GM21526 (cell line): ENCODE data around the gene RAP1GAP.
"Not testable (repeated sequence)": the region's sequence is repeated elsewhere in the genome, so short reads cannot be mapped to it uniquely, and the experiment has no call there.

Experiments
- ATAC-seq: cut with Tn5 transposase; IDR thresholded peaks from one replicate; pipeline ENCODE4 v1.9.1; 2021; ENCODE audit warnings: moderate library complexity; ENCODE audit not compliant: unreplicated experiment, low FRiP score

Gene RAP1GAP

DNA sequence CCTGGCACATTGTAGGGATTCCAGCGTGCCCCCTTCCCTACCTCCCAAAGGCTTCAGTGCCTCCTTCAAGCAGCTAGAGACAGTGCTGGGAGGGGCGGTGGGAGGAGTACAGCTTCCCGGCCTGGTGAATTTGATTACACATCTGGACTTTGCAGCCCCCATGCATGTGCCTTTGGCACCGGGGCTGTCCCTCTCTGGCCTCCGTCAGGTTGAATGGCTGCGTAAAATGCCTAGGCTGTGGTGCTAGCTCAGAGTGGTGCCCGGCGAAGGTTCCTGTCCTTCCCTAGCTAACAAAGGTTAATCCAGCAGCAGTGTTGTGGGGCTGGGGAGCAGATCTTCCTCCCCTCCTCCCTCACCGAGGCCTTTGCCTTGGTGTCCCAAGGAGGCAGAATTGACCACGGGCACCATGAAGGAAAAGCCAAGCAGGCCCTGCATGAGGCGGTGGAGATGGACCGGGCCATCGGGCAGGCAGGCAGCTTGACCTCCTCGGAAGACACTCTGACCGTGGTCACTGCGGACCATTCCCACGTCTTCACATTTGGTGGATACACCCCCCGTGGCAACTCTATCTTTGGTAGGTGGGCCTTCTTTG is 93.7 kb downstream of the RAP1GAP start:
- no peak for ATAC-seq

DNA sequence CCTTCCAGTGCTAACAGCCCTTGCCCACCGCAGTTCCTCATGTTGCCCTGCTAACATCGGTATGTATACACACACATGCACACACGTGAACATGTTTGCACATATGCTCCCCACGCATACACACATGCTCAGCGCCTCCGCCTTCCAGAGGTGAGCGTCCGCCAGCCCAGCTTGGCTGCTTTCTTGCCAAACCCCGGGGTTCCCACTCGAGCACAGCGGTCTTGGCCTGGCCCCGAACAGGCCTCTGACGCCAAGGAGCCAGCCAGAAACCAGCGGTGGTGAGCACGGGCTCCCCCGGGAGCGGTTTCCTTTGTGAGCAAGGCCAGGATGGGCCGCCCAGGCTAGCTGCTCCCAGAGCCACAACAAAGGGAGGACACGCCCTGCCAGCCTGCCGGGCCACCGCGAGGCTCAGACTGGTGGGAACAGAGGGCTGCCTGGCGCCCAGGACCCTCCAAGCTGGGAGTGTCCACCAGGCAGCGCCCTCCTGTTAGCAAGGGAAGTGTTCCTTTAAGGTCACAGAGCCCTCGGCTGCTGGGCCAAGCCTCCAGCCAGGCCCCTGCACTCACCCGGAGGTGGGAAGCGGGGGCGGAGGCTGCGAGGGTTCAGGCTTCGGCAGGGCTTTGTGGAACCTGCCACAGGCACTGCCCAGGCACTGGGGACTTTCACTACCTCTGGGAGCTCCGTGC is 94.5 kb downstream of the RAP1GAP start:
- ATAC-seq, result no peak

DNA sequence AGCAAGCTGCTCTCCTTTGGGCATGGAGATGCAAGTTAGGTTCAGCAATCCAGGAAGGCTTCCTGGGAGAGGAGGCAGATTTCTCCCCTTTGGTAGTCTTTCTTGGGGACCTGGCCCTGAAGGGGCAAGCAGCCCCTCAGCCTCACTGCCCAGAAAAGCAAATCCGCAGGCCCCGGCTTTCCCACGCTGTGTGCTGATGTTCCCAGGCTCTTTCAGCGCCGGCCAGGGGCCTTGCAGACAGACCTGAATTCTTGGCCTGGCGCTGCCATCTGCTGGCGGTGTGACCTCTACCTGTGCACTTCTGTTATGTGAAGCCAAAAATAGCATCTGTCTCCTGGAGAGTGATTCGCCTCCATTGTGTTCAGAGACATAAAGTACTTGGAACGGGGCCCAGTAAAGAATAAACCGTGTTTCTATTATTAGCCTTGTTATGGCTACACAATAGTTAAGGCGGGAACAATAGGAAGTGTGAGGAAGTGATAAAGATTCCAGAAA is 95.1 kb downstream of the RAP1GAP start:
- no peak for ATAC-seq

DNA sequence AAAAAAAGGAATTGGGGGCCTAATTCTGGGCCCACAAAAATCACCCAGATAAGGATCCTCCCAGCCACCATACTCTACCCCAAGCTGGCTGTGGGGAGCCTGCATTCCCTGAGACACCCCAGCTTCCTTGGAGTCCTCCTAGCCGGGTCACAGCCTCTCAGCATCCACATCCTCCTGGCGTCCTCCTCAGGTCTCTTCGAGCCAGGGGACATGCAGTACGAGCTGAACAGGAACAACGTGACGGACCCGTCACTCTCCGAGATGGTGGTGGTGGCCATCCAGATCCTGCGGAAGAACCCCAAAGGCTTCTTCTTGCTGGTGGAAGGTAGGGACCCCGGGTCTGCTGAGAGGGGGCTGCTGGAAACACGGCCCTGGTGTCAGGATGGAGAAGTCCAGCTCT is 95.7 kb downstream of the RAP1GAP start:
- no peak for ATAC-seq

DNA sequence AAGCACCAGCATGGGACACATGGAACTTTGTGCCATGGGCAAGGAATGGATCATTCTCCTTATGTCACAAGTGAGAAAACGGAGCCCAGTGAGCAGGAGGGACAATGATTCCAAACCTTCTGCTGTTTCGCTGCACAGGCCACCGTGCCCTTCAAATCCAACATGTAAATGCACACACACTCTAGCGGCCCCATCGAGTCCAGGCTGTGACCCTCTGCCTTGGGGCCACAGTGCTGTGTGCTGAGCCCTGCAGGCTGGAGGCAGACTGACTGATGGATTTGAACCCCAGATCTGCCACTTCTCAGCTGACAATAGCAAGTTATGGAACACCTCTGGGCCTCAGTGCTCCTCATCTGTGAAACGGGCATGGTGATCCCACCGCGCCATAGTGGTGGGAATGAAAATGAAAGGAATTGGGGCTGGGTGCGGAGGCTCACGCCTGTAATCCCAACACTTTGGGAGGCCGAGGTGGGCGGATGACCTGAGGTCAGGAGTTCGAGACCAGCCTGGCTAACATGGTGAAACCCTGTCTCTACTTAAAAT is 96.4 kb downstream of the RAP1GAP start:
- no peak for ATAC-seq

DNA sequence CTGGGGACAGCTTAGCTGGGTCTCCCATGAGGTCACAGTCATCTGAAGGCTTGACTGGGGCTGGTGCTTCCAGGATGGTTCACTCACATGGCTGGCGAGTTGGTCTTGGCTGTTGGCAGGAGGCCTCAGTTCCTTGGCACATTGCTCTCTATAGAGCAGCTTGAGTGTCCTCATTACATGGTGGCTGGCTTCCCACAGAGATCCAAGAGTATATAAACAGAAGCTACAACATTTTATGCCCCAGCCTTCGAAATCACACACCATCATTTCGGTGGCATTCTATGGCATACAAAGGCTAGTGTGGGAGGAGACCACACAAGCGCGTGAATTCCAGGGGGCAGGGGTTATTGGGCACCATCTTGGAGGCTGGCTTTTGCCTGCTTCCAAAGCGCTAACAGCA is 96.9 kb downstream of the RAP1GAP start:
- ATAC-seq, result no peak

DNA sequence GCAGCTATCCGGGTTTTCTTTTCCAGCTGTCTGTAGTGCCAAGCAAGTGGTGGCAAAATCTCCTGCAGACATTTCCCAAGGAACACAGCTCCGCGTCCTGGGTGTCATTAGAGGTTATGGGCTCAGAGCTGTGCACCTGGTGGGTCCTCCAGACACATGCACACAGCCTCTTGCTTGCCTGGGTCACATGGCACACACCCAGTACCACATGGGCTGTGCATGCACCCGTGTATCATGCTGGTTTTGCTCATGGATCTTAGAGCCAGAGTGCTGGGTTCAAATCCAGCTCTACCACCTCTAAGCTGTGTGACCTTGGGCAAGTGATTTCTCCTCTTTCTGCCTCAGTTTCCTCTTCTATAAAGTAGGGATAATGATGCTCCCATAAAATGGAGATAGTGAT is 98.3 kb downstream of the RAP1GAP start:
- no peak for ATAC-seq

DNA sequence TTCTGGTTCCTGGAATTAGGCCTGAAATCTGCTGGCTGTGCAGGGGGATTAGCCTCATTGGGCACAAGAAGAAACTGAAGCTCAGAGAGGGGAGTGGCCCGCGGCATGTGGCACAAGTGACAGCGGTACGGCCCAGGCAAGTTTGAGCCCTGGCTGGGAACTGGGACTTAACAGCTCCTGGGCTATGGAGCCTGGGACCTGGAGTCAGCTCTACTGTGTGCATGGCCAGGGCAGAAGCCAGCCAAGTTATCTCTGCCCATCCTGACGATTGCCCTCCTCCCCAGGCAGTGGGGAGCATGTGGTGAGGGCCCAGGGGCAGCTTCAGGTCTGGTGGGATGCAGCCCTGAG is 98.7 kb downstream of the RAP1GAP start:
- ATAC-seq, result no peak

DNA sequence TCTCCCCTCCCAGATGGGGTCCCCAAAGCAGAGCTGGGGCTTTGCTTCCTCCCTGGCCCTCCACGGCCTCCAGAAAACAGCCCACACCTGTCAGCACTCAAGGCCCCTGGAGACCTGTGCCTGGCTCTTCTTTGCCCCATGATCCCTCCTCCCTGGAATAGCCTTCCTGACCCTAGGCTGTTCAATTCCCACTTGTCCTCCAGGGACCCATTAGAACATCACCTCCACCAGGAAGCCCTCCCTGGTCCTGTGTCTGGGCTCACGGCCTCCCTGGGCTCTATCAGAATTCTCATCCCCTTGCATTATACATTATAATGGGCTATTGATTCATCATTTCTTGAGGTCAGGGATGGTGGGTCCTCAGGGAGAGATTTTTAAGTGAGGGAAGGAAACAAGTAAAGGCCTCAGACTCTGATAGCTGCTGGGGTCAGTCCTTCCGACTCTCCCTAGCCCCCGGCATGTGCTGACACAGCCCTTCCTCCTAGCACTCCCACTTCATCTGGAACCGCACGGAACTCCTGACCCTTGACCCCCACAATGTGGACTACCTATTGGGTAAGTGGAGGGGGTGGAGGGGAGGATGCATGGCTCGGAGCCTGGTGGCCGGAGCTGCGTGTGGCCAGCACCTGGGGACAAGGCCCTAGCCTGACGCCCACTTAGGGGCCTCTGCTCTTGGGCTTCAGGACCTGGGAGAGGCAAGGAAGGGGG is 99.2 kb downstream of the RAP1GAP start:
- no peak for ATAC-seq

DNA sequence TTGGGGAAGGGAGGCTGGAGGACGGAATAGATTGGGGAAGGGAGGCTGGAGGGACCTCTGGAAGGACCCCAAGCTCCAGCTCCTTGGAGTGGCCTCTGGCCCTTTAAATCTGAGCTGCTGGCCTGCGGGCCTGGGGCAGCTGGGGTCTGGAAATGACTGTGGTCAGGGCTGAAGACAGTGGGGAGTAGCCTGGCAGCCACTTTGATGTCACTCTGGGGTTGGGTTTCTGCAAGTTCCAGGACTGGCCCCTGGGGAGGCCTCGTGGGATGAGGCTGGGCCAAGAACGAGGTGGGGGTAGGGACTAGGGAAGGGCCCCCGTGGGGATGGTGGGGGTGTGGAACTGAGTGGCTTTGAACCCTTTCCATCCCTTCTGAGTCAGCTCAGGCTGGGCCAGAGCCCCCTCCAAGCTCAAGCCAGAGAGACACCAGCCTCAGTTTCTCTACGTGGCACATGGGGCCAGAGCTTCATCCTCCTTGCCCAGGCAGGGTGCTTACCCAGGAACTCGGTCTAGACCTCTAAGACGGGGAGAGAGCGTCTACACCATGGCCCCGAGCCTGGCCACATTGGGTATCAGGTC is 100.3 kb downstream of the RAP1GAP start:
- no peak for ATAC-seq

DNA sequence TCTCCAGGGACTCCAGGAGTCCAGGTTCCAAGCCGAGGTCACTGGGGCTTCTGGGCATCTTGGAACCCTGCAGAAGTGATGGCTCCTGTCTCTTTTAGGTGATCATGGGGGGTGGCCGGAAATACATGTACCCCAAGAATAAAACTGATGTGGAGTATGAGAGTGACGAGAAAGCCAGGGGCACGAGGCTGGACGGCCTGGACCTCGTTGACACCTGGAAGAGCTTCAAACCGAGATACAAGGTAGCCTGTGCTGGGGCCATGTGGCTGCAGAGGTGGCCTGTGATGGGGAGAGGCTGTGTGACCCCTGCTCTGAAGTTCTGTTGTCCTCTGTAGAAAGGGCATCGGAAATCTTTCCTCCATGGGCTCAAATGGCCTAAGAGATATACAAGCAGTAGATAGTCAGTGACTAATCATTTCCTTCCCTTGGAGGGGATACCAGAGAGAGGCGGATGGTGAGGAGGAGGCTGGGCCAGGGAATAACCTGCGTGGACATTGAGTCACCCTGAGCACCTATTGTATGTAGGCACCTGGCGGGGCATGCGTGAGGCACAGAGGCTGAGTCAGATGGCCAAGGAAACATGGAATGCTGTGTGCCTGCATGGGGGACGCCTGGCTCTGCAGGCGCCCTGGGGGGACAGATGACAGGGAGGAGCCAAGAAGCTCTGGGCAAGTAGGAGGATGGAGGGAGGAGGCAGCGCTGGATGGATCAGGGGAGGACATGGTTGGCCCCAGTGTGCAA is 101.0 kb downstream of the RAP1GAP start:
- ATAC-seq, result no peak

DNA sequence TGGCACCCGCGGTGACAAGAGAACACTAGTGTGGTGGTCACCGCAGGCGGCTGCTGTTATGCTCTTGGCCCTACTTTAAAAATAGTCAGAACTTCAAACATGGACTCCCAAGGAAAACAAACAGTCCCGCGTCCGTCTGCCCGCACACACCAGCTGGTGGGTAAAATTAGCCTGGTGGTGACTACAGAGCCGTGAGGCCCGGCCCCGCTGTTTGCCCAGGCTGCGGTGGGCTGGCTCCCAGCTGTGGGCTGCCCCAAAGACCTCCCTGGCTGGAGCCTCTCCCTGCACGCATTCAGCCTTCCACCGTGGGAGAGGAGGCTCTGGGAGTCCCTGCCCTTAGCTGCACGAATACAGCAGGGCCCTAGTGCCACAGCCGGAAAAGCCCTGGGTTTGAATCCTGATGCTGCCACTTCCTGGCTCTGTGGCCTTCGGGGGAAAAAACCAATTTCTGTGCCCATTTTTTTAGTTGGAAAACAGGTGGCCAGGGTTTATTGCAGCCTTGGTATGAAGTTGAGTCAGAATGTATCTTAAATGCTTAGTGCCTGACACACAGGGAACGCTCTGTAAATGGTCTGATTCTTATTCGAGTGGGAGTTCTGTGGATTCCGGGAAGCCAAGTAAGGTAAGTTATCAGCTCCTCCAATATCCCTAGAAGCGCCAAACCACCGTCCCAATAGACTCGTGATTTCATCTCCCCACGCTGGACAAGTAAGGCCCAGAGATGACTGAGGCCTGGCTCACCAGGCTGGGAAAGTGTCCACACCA is 101.7 kb downstream of the RAP1GAP start:
- ATAC-seq, result no peak

DNA sequence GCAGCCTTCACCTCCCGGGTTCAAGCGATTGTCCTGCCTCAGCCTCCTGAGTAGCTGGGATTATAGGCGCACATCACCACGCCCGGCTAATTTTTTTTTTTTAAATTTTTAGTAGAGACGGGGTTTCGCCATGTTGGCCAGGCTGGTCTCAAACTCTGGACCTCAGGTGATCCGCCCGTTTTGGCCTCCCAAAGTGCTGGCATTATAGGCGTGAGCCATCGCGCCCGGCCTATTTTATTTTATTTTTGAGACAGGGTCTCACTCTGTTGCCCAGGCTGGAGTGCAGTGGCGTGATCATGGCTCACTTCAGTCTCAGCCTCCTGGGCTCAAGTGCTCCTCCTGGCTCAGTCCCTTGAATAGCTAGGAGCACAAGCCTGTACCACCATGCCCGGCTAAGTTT is 102.8 kb downstream of the RAP1GAP start:
- ATAC-seq, result not testable (repeated sequence)

DNA sequence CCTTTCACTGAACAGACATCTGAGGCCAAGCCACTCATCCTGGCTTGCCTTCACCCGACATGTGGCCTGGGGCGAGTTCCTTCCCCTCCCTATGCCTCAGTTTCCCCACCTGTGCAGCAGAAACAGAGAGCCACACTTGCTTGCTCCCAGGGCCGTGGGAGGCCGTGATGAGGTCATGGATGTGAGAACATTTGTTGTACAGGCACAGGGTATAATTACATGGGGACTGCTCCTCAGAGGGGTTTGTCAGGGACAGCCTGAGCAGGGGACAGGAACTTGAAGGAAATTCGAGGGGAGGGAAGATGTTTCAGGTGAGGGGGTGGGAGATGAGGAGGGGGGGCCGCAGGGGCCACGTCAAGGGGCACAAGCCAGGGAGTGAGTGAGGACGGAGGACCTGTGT is 103.9 kb downstream of the RAP1GAP start:
- no peak for ATAC-seq

DNA sequence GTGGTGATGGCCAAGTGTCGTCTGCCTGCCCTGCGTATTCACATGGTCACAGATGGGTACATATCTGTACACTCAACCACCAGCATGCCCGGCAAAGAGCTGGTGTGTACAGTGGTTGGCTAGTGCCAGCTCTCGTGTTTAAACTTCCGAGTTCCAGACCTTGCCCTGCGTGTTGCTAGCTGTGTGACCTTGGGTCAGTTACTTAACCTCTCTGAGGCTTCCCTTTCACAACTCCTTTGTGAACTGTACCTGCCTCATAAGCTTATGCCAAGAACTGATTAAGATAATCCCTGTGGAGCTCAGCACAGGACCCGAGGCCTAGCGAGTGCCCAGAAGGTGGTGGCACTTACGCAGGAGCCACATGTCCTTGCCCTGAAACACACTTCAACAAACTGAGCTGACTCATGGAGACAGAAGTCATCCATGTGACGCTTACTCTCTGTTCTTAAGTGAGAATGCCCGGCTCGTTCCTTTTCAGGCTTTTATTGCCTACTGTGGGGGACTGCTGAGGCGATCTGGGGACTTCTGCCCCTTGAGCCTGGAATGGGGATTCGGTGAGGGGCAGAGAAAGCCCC is 104.5 kb downstream of the RAP1GAP start:
- ATAC-seq, result no peak

DNA sequence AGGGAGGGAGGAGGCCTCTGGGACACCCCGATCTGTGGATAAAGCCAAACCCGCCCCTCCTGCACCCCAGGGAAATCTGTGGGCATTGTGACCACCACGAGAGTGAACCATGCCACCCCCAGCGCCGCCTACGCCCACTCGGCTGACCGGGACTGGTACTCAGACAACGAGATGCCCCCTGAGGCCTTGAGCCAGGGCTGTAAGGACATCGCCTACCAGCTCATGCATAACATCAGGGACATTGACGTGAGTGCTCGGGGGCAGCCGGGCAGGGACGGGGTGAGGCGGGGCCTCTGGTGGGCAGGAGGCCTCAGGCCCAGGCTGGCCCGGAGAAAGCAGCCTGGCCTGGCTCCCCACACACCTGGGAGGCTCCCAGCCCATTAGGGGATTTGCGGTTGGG is 105.2 kb downstream of the RAP1GAP start:
- ATAC-seq, result no peak

DNA sequence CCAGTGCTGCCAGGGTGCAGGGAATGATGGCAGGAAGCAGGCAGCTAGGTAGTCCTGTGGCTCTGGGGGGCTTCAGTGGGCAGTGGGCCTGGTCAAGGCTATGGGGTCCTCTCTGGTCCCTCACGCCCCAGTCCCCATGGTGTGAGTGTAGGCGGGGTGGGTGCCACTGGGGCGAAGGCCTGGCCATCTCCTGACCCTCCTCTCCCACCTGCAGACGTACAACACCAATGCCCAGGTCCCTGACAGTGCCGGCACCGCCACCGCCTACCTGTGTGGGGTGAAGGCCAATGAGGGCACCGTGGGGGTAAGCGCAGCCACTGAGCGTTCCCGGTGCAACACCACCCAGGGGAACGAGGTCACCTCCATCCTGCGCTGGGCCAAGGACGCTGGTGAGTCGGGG is 106.3 kb downstream of the RAP1GAP start:
- ATAC-seq, result no peak

DNA sequence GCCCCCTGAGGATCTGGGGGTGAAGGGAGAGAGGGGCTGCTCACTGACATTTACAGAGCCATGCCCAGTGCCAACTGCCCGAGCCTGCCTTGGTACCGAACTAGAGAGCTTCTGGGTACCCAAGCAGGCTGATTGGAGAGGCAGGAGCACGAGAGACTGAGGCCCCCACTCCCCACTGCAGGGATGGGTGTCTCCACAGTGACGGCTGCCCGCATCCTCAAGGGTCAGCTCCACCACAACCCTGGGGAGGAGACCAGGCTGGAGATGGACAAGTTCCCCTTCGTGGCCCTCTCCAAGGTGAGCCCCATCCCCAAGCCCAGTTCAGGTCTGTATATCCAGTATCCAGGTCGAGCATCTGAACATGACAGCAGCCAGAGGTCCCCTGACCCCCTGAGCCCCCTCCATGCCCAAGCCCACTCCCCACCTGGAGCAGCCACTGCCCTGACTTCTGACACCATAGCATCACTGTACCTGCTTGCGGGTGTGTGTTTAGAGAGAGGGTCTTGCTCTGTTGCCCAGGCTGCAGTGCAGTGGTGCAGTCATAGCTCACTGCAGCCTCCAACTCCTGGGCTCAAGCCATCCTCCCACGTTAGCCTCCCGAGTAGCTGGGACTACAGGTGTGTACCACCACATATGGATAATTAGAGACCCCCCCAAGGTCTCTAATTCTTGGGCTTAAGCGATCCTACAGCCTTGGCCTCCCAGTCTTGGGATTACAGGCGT is 108.1 kb downstream of the RAP1GAP start:
- ATAC-seq, result no peak
